GM19043 (cell line): ENCODE results near the gene ZMYND10.

Experiments used
- ATAC-seq: cut with Tn5 transposase; IDR thresholded peaks from one replicate; pipeline ENCODE4 v1.9.1; 2021; ENCODE audit warnings: low read depth; ENCODE audit not compliant: unreplicated experiment

Gene ZMYND10

GRCh38 chr3:50350213-50350526, 4.6 kb upstream of the ZMYND10 start:
- no peak for ATAC-seq

DNA sequence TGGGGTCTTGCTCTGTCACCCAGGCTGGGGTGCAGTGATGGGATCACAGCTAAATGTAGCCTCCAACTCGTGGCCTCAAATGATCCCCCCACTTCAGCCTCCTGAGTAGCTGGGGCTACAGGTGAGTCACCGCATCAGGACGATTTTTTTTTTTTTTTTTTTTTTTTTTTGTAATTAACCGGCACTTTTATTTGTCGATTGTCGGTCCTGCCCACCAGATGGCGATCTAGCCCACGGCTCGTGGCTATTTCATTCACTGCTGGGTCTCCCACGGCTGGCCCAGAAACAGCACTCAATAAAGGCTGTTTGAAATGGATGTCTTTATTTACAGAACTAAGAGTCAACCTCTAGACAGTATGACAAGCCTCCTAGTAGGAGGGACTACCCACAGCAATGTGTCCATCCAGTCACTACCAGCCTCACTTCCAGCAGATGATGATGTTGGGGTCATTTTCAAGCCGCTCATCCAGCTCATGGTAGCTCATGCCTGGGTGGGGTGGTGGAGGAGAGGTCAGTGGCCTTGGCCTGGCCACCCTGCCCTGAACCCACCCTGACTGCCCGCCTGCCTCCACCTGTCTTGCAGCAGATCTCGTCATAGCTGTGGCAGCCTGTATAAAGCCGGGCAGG, 1.8 kb upstream of the ZMYND10 start:
- no peak for ATAC-seq

- ATAC-seq = no peak
Measured at GRCh38 chr3:50345008-50345407, 524 bp downstream of the ZMYND10 start.

DNA sequence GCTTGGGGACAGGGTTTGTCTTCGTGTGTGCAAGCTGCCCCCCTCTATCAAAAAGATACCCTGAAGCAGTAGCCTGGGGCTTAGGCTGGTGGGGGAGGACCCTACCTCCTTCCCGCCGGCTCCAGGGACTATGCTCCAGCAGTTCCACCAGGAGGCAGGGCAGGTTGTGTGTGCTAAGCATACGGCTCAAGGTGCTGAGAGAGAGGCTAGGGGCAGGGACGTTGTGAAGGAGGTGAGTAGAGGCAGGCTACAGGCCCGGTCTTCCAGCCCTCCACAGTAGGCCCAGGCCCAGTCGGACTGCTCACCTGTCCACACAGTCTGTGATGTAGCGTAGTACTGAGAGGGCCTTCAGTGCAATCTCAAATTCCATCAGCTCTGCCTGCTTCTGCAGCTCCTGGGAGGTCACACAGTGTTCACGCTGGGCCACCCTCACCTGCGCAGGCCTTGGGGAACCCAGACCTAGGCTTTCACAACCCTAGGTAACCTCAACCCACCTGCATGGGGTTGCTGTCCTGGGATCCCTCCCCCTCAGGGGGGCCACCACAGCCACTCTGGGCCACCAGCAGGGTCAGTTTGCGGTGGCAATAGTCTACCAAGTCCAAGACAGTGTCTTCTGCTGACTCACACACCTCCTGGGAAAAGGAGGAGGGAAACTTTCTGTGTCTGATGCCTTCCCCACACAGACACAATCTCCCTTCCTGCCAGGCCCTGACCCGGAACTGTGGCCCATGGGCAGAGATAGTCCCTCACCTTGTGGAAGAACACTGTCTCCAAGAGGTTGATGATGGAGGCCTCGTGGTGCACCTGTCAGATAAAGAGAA, 2.5 kb downstream of the ZMYND10 start:
- ATAC-seq = no peak

DNA sequence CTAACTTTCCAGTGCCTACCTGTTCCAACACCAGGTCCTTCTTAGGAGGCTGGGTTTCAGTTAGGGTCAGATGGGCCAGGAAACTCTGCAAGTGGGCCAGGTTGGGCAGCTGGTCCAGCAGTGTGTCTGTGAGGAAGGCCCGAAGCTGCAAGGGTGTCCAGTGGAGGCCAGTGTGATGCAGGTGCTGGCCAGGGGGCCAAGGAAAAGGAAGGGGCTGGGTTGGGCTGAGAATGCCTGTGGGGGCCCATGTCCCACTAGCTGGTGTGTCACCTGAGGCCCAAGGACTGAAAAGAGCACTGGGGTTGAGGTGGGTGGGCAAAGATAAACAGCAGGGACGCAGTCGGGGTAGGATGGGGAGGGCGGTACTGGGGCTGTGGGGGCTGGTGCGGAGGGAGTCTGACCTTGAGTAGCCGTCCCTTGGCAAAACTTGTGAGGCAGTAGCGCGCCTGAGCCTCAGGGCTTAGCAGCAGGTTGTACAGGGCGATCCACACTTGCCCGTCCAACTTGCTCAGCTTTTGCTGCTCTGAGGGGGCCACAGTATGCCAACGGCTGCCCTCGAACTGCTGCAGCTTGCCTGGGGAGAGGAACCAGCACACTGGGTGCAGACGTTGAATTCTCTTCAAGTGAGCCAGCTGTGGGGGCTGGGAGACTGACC, 3.4 kb downstream of the ZMYND10 start:
- no peak for ATAC-seq

DNA sequence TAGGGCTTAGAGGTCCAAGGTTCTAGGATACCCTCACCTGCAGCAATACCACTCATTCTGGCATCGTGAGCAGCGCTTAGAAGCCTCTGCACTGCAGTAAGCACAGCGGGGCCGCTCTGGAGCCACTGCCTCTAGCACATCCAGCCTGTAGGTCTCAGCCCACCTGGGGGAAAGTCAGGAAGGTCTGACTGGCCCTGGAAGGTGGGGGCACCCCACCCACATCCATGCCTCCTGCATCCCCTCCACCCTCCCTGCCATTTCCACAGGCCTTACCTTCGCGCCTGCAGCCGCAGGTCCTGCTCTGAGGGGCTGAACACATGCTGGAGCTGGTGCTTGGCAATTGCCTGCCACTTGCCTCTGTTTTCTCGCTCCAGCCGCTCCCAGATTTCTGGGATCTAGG, 4.0 kb downstream of the ZMYND10 start:
- no peak for ATAC-seq

DNA sequence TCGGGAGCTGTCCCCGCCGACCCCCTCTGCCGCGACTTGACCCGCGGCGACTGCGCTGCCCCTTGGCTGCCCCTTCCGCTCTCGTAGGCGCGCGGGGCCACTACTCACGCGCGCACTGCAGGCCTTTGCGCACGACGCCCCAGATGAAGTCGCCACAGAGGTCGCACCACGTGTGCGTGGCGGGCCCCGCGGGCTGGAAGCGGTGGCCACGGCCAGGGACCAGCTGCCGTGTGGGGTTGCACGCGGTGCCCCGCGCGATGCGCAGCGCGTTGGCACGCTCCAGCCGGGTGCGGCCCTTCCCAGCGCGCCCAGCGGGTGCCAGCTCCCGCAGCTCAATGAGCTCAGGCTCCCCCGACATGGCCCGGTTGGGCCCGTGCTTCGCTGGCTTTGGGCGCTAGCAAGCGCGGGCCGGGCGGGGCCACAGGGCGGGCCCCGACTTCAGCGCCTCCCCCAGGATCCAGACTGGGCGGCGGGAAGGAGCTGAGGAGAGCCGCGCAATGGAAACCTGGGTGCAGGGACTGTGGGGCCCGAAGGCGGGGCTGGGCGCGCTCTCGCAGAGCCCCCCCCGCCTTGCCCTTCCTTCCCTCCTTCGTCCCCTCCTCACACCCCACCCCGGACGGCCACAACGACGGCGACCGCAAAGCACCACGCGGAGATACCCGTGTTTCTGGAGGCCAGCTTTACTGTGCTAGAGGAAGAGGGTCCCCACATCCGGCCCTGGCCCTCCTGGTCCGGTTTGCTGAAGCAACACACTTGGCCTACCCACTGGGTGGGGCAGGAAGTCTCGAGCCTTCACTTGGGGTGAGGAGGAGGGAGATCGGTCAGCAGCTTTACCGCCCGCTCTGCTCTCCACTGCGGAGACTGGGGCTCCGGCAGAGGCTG, 4.8 kb downstream of the ZMYND10 start, which contains the start of gene RASSF1:
TSS of gene RASSF1 (minus strand) at position 389 of the 882 bp plus-strand sequence. CDS start at position 358, 31 bp downstream.
- ATAC-seq = peak; percentile 27

- no peak for ATAC-seq
Measured at GRCh38 chr3:50340147-50340447, 5.4 kb downstream of the ZMYND10 start.

DNA sequence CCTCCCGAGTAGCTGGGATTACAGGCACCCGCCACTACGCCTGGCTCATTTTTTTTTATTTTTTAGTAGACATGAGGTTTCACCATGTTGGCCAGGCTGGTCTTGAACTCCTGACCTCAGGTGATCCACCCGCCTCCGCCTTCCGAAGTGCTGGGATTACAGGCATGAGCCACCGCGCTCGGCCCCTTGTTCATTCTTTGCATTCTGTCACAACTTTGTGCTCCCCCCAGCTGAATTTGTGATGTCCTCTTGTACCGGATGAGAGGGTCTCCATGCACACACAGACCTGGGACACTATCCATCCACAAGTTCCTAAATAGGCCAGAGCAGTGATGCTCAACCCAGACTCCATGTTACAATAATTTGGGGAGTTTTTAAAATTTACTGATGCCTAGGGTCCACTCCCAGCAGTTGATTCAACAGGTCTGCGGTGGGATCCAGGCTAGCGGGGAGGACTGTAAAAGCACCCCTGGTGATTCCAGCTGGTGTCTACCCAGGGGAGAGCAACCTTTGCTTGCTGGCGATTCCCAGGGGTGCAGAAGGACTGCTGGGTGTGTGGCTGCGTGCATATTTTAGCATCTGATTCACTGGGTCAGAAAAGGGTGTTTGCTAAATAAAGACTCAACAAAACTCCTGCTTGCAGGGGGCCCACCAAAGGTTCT, 5.9 kb downstream of the ZMYND10 start:
- ATAC-seq = no peak

GRCh38 chr3:50338965-50339364, 6.6 kb downstream of the ZMYND10 start:
- ATAC-seq = no peak

- peak; percentile 60 for ATAC-seq
Measured at GRCh38 chr3:50337175-50337861, 8.2 kb downstream of the ZMYND10 start.

- ATAC-seq = peak; percentile 22
Measured at GRCh38 chr3:50336452-50337174, 8.9 kb downstream of the ZMYND10 start.

- ATAC-seq = no peak
Measured at GRCh38 chr3:50334339-50335075, 11.0 kb downstream of the ZMYND10 start.

DNA sequence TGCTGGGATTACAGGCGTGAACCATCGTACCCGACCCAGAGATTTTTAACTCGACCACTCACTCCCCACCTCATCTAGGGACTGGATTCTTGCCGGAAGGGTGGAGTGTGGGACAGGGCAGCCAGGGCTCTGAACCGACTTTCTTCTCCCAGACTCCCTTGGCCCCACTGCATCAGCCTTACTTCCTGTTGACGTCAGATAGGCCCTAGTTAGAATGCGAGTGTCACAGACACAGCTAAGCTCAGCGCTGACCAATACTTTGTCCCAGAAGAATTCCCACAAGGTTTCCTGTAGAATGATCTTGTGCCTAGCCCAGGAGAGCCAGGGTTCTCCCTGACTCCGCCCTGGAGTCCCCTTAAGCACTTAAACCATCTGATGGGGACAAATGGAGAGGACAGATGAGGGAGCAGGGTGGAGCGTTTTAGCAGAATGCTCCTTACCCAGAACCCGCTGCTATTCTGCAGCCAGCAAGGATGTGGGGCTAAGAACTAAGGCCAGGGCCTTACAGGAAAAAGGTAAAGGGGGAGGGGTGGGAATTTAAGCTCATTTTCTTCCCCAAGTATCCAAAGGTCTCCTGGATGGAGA, 11.7 kb downstream of the ZMYND10 start:
- no peak for ATAC-seq

GRCh38 chr3:50331364-50331907, 14.1 kb downstream of the ZMYND10 start:
- no peak for ATAC-seq

GRCh38 chr3:50330330-50330729, 15.2 kb downstream of the ZMYND10 start:
- ATAC-seq = no peak

DNA sequence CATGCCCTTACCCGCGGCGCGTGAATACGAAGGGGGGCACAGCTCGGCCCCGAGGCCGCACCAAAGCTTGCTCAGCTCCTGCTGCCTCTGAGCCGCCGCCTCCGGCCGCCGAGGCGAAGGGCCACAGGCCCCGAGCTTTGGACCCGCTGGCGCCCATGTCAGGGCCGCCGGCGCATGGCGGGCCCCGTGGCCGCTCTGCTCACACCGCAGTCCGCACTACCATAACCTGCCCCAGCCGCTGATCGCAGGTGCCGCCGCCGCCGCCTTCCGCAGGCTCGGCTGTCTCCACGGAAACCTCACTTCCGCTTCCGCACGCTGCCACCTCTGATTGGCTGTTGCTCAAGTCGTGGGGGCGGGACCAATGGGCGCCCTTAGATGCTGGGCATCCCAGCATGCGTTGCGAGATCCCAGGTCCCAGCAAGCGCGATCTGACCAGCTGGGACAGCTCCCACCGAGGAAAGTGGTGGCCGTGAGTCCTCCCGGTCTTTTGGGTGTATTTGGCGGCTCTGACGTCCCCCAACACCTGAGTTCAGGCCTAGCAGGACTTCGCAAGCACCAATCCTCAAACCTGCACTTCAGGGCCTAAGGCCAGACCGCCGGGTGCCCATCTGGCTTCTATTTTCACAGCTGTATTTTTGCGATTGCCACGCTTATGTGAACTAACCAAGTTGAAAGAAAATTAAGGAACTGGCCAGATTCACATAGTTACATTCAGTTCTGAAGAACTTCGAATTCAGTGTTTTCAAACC, 17.4 kb downstream of the ZMYND10 start, which contains the start of gene TUSC2:
TSS of gene TUSC2 (minus strand) at position 281 of the 749 bp plus-strand sequence. CDS start at position 157, 124 bp downstream.
- ATAC-seq = peak; percentile 88
